GM19372 (cell line): ENCODE data around the gene CNTNAP5.

Experiments used
- ATAC-seq: cut with Tn5 transposase; IDR thresholded peaks from one replicate; pipeline ENCODE4 v1.9.1; 2021; ENCODE audit warnings: mild to moderate bottlenecking, low read depth, moderate library complexity; ENCODE audit not compliant: unreplicated experiment

CNTNAP5 gene

DNA sequence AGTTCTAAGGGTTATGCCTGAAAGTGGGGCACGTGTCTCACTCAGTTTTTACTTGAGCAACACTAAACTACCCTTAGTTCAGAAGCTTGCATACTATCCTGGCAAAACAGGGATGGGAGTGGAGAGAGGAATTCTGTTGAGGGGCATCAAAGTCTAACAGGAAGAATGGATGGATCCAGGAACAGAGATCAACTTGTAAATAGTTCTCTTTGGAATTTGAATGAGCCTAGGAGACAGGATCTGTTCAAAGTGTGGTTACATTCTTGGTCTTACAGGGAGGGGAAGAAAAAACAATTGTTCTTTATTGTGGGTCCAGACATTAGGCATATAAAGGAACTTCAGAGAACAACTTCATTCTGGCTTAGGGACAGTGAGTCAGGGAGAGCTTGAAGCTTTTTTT lies 560.2 kb downstream of the CNTNAP5 start:
- ATAC-seq: no peak

DNA sequence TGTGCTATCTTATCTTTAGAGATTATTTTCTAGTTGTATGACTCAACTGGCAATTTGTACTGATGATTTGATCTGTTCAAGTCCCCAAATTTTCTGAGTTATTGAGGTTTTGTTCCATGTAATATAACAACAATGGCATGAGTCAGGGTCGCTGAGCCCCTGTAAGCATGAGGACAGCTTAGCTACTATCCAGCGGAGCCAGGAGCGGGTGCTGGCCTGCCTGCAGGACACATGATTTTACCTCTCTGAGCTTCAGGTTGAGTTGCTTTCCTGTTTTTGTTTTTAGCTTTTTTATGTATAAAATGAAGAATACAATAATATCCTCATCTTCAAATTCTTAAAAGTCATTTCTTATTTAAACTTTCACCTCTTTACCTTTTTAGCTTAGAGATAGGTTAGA lies 561.1 kb downstream of the CNTNAP5 start:
- ATAC-seq: no peak

DNA sequence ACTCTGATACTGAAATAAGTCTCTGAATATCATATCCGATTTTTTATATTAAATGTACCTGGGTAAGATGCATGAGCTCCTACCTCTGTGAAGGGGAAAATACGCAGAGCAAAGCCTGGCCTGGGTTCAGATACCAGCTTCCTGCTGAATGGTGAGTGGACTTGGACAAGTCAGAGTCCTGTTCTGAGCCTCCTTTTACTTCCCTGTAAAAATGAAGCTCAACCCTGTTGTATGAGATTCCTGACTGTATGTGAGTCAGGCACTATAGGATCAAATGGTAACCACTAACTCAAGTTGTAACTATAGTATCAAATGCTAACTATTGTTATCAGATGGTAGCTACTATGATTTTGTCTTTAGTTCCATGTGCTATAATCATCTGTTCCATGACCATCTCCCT lies 561.7 kb downstream of the CNTNAP5 start:
- ATAC-seq: no peak

DNA sequence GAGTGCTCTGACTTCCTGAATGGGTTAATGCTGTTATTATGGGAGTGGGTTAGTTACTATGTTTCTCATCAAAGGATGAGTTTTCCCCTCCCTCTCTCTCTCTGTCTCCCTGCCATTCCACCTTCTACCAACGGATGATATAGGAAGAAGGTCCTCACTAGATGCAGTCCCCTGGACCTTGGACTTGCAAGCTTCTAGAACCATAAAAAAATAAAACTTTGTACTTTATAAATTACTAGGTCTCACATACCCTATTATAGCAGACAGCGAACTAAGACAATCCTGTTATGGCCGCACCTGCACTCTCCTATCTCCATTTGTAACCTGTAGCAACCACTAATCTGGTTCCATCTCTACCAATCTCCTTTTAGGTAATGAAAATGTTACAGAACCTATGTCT lies 564.9 kb downstream of the CNTNAP5 start:
- no peak for ATAC-seq

DNA sequence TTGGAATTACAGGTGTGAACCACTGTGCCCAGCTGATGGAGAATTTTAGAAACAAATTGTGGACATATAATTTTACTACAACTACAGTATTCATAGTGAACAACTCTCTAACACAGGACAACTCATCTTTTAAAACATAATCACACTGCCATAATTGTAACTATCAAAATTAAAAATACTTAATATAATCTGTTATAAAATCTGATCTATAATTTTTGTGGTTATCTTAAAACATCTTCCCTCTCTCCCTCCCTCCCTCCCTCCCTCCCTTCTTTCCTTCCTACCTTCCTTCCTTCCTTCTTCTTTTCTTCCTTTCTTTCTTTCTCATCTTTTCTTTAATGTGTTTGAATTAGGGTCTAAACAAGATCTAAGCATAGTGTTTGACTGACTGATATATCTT lies 577.7 kb downstream of the CNTNAP5 start:
- no peak for ATAC-seq

DNA sequence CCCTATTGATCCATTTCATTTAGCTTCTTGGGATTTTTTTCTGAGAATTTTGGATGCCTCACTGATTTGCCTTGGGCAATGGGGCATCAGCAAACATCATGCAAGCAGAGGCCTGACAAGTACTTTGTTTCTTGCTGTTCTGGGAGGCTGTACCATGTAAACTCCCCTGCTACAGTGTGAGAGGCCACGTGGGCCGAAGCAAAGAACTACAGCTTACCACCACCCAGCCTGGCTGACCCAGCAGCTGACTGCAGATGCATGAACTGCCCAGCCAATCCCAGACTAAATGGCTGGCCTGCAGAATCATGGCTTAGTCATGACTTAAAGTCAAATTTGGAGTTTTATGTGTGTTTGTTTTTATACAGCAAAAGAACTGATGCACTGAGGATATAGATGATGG lies 579.9 kb downstream of the CNTNAP5 start:
- ATAC-seq: no peak

DNA sequence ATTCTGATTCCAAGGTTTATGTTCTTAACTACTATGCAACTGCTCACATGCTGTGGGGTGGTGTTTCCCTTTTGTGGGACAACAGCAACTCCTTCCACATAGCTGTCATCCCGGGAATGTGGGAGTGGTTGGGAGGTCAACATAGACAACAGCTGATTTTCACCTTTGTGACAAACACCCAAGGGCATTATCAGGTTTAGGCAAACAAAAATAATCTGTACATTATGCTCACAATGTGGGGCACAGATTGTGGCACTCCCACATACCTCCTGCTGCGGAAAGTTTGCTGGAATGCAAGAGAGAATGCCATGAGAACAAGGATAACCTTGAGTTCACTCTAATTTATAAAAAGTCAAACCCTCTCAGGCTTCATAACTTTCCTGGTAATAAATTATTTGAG lies 582.6 kb downstream of the CNTNAP5 start:
- no peak for ATAC-seq

DNA sequence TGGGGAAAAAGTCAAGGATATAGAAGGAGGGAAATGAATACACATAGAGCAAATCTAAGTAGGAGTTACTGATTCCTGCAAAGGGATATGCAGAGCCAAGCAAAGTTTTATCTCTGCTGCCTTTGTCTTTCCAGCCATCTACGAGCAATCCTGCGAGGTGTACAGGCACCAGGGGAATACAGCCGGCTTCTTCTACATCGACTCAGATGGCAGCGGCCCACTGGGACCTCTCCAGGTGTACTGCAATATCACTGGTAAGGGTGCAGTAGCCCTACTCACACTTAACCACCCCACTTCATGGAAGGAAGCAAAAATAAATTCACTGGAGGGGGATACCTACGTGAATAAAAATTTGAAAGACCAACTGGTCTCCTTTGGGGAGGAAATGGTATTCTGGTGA lies 584.6 kb downstream of the CNTNAP5 start:
- ATAC-seq: no peak

DNA sequence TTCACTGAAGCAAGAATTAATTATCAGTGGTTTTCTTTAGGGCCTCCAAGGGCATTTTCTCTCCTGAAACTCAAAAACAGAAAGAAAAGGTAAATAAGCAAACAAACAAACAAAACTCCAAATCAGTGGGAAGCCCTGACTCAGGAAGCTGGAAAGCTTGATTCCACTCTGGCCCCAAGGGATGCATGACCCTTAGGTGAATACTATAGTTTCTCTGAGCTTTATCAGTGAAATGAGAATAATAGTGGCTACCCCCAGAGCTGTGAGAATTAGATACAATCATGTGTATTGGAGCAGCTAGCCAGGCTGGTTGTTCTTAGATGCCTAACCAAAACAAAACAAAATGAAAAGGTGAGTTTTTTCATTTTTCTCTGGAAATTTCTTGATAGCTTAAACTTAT lies 585.1 kb downstream of the CNTNAP5 start:
- no peak for ATAC-seq

DNA sequence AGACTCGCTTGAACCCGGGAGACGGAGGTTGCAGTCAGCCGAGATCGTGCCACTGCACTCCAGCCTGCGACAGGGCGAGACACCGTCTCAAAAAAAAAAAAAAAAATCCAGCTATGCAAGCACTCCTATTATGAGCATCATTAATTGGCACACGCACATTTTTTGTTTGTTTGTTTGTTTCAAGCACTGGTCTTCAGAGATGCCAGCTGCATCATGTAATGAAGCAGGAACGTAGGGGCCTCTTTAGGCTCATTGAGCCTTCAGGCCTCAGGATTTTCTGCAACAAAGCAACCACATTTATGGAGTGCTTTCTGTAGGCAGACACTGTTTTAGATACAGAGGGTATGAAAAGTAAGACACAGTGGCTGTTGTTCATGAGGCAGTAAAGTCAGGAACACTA lies 585.8 kb downstream of the CNTNAP5 start:
- no peak for ATAC-seq

DNA sequence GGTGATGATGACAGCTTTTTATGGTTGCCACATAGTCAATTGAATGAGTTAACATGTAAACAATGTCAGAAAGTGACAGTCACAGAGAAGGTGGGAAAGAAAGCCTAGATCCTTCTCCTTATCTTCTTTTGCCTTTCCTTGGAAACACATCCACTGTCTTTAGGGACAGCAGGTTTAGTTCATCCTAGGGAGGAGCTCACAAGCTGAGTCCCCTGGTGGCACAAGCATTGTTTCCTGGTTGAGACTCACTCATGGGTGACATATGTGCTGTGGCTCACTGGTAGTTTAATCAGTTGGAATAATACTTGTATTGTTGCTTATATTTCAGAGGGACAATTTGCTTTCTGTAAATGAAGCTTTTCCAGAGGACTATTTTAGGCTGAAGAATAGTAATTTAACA lies 598.5 kb downstream of the CNTNAP5 start:
- no peak for ATAC-seq

DNA sequence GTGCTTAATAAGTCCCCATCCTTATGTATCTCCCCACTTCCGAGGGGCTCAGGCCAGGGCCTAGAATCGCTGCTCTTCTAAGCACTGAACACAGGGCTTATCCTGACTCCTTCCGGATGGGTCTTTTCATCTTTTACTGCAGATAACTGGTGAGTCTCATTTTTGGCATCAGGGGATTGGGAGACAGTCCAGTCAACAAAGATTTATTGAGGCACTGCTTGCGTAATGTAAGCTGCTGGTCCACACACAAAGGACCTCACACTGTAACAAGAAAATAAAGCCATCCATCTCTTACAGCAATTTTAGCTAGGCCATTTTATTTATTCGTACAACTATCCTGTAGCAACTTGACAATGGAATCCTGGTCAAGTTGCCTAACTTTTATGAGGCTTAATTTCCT lies 600.5 kb downstream of the CNTNAP5 start:
- ATAC-seq: no peak

DNA sequence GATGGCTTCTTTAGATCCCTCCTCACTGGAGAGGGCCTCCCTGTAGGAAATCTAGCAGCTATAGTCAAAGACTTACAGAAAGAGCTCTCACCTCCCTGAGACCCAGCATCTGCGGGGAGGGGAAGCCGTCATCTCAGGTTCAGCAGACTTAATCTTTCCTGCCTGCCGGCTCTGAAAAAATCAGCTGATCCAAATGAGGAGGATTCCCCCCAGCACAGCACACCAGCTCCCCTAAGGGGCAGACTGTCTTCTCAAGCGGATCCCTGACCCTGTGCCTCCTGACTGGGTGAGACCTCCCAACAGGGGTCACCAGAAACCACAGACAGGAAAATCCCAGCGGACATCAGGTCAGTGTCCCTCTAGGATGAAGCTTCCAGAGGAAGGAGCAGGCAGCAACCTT lies 601.9 kb downstream of the CNTNAP5 start:
- no peak for ATAC-seq

DNA sequence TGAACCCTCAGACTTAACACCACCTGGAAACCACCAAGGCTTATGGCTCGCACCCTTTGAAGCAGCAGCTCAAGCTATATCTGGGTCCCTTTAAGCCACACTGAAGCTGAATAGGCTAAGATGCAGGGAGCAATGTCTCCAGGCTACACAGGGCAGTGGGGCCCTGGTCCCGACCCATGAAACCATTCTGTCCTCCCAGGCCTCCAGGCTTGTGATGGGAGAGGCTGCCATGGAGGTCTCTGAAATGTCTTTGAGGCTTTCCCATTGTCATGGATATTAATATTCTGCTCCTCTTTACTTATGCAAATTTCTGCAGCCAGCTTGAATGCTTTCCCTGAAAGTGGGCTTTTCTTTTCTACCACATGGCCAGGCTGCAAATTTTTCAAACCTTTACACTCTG lies 608.7 kb downstream of the CNTNAP5 start:
- no peak for ATAC-seq

DNA sequence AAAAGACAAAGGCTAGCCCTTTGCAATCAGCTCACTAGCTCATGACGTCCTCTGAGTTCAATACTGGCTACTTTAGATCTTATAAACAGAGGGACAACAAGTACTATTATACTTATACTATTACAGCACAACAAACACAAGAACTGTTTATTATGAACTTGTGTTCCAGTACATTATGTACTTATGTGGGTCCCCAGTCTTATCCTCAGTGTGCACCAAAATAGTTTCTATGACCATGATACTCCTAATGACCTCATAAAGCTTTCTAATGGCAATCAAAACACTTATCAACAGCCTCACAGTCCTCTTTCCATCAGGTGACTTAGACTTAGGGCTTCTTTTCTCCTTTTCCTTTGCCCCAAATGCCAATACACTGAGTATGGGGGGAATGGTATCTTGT lies 614.4 kb downstream of the CNTNAP5 start:
- ATAC-seq: no peak

DNA sequence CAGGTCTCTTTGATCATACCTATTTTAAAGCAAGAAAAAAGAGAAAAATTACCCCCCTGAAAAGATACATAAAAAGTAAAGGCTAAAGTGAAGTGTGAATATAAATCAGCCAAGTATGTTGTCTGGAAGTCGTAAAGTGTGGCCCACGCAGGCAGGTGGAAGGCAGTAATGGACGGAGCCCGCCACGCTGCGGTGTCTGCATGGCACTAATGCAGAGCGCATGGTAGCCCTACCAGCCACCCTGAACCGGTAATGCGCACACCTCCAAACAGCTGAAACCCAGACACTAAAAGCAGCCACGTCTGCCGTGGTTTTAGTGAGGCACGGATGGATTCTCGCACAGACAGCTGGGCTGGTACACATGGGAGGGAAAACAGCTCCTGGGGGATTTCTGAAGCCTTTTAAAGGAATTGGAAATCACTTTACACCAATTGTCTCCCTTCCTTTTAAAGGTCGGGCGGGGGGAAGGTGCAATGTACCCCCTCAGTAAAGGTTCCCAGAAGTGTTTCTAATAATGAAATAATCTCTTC lies 615.2 kb downstream of the CNTNAP5 start:
- no peak for ATAC-seq

DNA sequence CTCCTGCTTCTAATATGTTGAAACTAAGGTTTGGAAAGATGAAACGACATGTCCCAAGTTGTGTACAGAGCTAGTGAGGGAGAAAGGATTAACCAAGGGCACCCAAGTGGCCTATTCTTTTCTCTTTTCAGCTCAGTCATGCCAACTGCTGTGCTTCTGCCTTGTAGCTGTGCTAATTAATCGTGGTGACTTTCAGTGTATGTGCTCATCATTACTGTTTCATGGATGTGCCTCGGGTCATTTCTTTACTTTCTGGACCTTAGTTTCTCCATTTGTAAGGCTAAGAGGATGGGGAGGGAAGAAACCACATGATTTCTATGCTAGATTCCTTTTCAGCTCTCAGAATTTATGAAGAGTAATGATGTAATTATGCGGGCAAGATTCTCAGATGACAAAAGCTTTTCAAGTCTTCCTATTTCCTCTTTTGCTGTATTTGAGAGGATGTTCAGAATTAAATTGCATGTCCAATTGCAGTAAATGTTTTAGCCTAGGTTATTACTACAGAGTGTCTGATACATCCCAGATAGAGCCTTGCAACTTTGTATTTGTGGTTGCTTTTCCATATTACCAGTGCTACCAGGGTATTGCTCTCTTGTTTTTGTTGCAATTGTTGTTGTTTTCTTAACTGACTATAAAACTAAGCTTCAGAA lies 621.2 kb downstream of the CNTNAP5 start:
- ATAC-seq: no peak

DNA sequence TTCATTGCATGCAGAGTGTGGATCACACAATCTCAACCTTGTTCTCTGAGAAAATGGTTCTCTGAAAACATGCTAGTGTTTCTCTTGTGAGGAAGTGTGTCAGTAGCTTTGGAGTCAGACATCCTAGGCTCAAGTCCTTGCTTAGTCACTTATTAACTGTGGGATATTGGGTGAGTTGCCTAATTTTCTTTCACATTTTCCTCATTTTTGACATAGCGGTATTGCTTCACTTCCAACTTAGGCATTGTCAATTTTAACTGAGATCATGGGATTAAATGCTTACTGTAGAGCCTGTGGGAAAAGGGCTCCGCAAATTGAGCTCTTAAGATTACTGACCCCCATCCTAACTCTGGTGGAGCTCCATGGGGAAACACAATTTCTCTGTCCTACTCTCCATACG lies 622.2 kb downstream of the CNTNAP5 start:
- ATAC-seq: no peak

DNA sequence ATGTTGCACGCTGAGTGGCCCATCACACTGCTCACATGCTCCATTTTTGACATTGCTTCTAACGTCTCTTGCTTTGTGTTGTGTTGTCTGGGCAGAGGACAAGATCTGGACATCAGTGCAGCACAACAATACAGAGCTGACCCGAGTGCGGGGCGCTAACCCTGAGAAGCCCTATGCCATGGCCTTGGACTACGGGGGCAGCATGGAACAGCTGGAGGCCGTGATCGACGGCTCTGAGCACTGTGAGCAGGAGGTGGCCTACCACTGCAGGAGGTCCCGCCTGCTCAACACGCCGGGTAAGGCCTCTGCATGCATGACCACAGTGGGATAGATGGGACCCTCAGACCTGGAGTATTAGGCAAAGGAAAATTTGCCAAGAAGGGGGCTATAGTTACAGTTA lies 622.6 kb downstream of the CNTNAP5 start:
- no peak for ATAC-seq

DNA sequence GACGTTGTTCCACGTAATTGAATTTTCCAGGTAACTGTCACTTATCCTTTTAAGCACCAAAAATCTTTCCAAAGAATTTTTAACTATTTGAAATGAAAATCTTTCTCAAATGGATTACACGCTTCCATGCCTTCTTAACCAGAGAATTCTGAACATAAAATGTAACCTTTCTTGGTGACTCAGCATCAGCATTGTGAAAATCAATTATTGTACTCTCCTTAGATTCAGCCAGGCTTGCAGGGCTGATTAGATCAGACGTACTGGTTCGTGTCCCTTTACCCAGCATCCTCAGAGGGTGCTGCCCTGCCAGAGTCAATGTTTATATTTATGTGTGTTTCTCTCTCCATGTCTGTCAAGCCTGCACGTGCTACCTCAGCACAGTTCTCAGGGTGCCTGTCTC lies 623.9 kb downstream of the CNTNAP5 start:
- no peak for ATAC-seq

DNA sequence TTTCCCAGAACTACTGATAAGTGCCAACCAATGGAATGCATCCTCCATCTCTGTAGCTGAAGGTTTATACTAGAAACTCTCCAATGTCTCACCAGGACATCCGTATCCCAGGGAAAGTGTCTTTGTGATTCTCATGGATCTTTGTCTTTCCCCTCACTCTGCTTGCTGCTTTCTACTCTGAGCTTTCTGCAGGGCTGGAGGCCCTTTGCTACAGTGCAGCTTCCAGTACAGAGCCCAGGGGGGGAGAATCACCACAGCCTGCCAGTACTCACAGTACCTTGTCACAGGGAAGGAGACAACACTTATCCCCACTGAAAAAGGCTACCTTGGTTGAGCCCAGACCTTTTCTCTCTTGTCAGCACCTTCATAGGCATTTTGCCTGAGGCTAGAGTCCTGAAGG lies 627.0 kb downstream of the CNTNAP5 start:
- ATAC-seq: no peak

DNA sequence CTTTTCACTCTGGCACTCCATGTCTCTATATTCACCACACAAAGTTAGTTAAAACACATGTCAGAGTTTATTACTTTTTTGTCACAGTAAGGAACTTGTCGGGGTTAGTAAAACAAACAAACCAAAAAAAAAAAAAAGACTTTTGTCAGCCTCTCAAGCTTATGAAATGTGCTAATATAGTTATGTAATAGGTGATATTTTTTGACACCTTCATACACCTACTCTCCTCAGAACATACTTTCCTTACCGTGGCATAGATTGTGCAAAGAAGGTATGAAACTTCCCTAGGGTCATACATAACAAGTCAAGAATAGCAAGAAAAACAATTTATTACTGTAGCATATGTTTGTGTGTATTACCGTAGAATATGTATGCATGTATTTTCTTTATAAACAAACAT lies 633.3 kb downstream of the CNTNAP5 start:
- no peak for ATAC-seq

DNA sequence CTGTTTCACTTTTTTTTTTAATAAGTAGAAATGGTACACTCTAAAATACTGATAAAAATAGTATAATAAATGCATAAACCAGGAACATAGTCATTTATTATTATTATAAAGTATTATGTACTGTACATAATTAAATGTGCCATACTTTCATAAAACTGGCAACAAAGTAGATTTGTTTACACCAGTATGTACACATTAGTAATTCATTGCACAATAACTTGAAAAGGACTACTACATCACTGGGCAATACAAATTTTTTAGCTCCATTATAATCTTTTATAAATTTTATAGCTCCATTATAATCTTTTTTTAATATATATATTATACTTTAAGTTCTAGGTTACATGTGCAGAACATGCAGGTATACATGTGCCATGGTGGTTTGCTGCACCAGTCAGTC lies 636.5 kb downstream of the CNTNAP5 start:
- ATAC-seq: no peak
